Activated CD4-positive, alpha-beta T cell treated with anti-CD3 and anti-CD28 coated beads, Interleukin-2, amount 10 ng/mL, durations not matched to agents 7 days and 5 days (primary cell): Measurements from ENCODE around the gene EPAS1. TPM values are rescaled to one million over a fixed set of nuclear protein-coding genes. Genes with fewer than 3 reads are reported as not detected.

Source experiments
- CTCF ChIA-PET: fragments of 350-600 bp; sonication (Branson Sonifier 250); formaldehyde crosslinking; loops from one replicate; lab custom pipeline; 2021; ENCODE audit warnings: antibody characterized with exemption; lab: Charles Lee
- POLR2A ChIA-PET: fragments of 350-600 bp; sonication (Branson Sonifier 250); formaldehyde crosslinking; loops from one replicate; lab custom pipeline; 2021; ENCODE audit warnings: antibody characterized with exemption; lab: Charles Lee
- DNase-seq: peaks from one replicate; pipeline ENCODE4 v3.0.0-alpha.2; 2020
- H3K27ac Mint-ChIP-seq: one replicate; pipeline ENCODE4 v1.8.0; 2021; ENCODE audit warnings: mild to moderate bottlenecking, moderate library complexity, mixed read lengths
- H3K27me3 Mint-ChIP-seq: one replicate; pipeline ENCODE4 v1.8.0; 2021; ENCODE audit warnings: mixed read lengths
- H3K36me3 Mint-ChIP-seq: one replicate; pipeline ENCODE4 v1.8.0; 2021; ENCODE audit warnings: low read depth, mixed read lengths
- H3K4me1 Mint-ChIP-seq: one replicate; pipeline ENCODE4 v1.8.0; 2021; ENCODE audit warnings: mixed read lengths
- H3K4me3 Mint-ChIP-seq: one replicate; pipeline ENCODE4 v1.8.0; 2021; ENCODE audit warnings: mild to moderate bottlenecking, moderate library complexity, mixed read lengths
- H3K9me3 Mint-ChIP-seq: one replicate; pipeline ENCODE4 v1.8.0; 2021; ENCODE audit warnings: mixed read lengths
- total RNA-seq, 2 experiments: library from RNA; stranded (reverse); gene quantifications; one replicate each; pipeline ENCODE4 v1.2.3, GENCODE V29; 2021

The EPAS1 gene
- total RNA-seq, 2 experiments from 2014 or later: 6.9 to 7.9 TPM

- H3K4me1 Mint-ChIP-seq: peaks cover 7% of the 10 kb centered on the region
- H3K27me3 Mint-ChIP-seq: no peaks in the 10 kb centered on the region
- H3K36me3 Mint-ChIP-seq: no peaks in the 10 kb centered on the region
- POLR2A ChIA-PET: no interaction called here
- no peaks in the 10 kb centered on the region for H3K9me3 Mint-ChIP-seq
- no peak for DNase-seq
- H3K4me3 Mint-ChIP-seq: no peak overlapping the region
- H3K27ac Mint-ChIP-seq: no peak overlapping the region
- CTCF ChIA-PET: interaction anchor here (1.0 kb wide), 1 partner anchor 19 kb away, joined by 3 read pairs; no protein-coding TSS in a partner anchor
Measured at GRCh38 chr2:46382331-46383112, 85.3 kb downstream of the EPAS1 start.

- DNase-seq: no peak
- H3K36me3 Mint-ChIP-seq: no peaks in the 10 kb centered on the region
- no peaks in the 10 kb centered on the region for H3K9me3 Mint-ChIP-seq
- H3K4me3 Mint-ChIP-seq: no peak overlapping the region
- POLR2A ChIA-PET: no interaction called here
- peaks cover 9% of the 10 kb centered on the region for H3K4me1 Mint-ChIP-seq
- H3K27ac Mint-ChIP-seq: no peak overlapping the region
- no peaks in the 10 kb centered on the region for H3K27me3 Mint-ChIP-seq
- CTCF ChIA-PET: interaction anchor here (1.0 kb wide), 1 partner anchor 19 kb away, joined by 3 read pairs; no protein-coding TSS in a partner anchor
Measured at GRCh38 chr2:46383113-46383395, 85.8 kb downstream of the EPAS1 start.

GRCh38 chr2:46383784-46384456 is 86.7 kb downstream of the EPAS1 start:
- H3K36me3 Mint-ChIP-seq: no peaks in the 10 kb centered on the region

GRCh38 chr2:46384457-46384815 is 87.2 kb downstream of the EPAS1 start:
- no peak for DNase-seq
- no peaks in the 10 kb centered on the region for H3K9me3 Mint-ChIP-seq
- POLR2A ChIA-PET: no interaction called here

More at GRCh38 chr2:46383784-46384456, 86.7 kb downstream of the EPAS1 start:
- ChIA-PET POLR2A (no interaction called here), CTCF (no interaction called here)
- peaks cover 9% of the 10 kb centered on the region for H3K4me1 Mint-ChIP-seq
- H3K4me3 Mint-ChIP-seq: no peak overlapping the region
- DNase-seq: no peak
- no peak overlapping the region for H3K27ac Mint-ChIP-seq
- H3K9me3 Mint-ChIP-seq: no peaks in the 10 kb centered on the region
- H3K27me3 Mint-ChIP-seq: no peaks in the 10 kb centered on the region

GRCh38 chr2:46385786-46386577 is 88.8 kb downstream of the EPAS1 start:
- Mint-ChIP-seq H3K9me3 (no peaks in the 10 kb centered on the region), H3K4me1 (peaks cover 9% of the 10 kb centered on the region), H3K27me3 (no peaks in the 10 kb centered on the region), H3K27ac (no peak overlapping the region), H3K4me3 (no peak overlapping the region), H3K36me3 (no peaks in the 10 kb centered on the region)
- no peak for DNase-seq
- ChIA-PET CTCF (no interaction called here), POLR2A (no interaction called here)

More at GRCh38 chr2:46384457-46384815, 87.2 kb downstream of the EPAS1 start:
- Mint-ChIP-seq H3K4me1 (peaks cover 9% of the 10 kb centered on the region), H3K27me3 (no peaks in the 10 kb centered on the region), H3K36me3 (no peaks in the 10 kb centered on the region), H3K27ac (no peak overlapping the region), H3K4me3 (no peak overlapping the region)
- CTCF ChIA-PET: interaction anchor here (0.6 kb wide), 1 partner anchor 399 kb away, joined by 3 read pairs; no protein-coding TSS in a partner anchor

- CTCF ChIA-PET: interaction anchor here (0.9 kb wide), 1 partner anchor 53 kb away, joined by 3 read pairs; no protein-coding TSS in a partner anchor
- Mint-ChIP-seq H3K9me3 (no peaks in the 10 kb centered on the region), H3K27me3 (no peaks in the 10 kb centered on the region)
Measured at GRCh38 chr2:46386763-46387162, 89.6 kb downstream of the EPAS1 start.

GRCh38 chr2:46387292-46387691 is 90.1 kb downstream of the EPAS1 start:
- no peak overlapping the region for H3K4me3 Mint-ChIP-seq
- peaks cover 9% of the 10 kb centered on the region for H3K4me1 Mint-ChIP-seq
- no peaks in the 10 kb centered on the region for H3K36me3 Mint-ChIP-seq
- H3K27me3 Mint-ChIP-seq: no peaks in the 10 kb centered on the region
- CTCF ChIA-PET: interaction anchor here (0.9 kb wide), 1 partner anchor 53 kb away, joined by 3 read pairs; no protein-coding TSS in a partner anchor
- POLR2A ChIA-PET: no interaction called here
- peak overlapping the region; percentile 9 for H3K27ac Mint-ChIP-seq
- no peaks in the 10 kb centered on the region for H3K9me3 Mint-ChIP-seq
- DNase-seq: no peak

More at GRCh38 chr2:46386763-46387162, 89.6 kb downstream of the EPAS1 start:
- Mint-ChIP-seq H3K27ac (peak overlapping the region; percentile 52), H3K4me3 (no peak overlapping the region), H3K4me1 (peaks cover 9% of the 10 kb centered on the region), H3K36me3 (no peaks in the 10 kb centered on the region)
- no peak for DNase-seq
- POLR2A ChIA-PET: no interaction called here

GRCh38 chr2:46387886-46388515 is 90.8 kb downstream of the EPAS1 start:
- POLR2A ChIA-PET: no interaction called here
- Mint-ChIP-seq H3K4me3 (no peak overlapping the region), H3K4me1 (peaks cover 9% of the 10 kb centered on the region), H3K9me3 (no peaks in the 10 kb centered on the region), H3K27me3 (no peaks in the 10 kb centered on the region), H3K36me3 (no peaks in the 10 kb centered on the region), H3K27ac (peak overlapping the region; percentile 9)
- DNase-seq: no peak
- CTCF ChIA-PET: interaction anchor here (0.9 kb wide), 1 partner anchor 52 kb away, joined by 3 read pairs; no protein-coding TSS in a partner anchor

- DNase-seq: no peak
- POLR2A ChIA-PET: no interaction called here
- H3K9me3 Mint-ChIP-seq: no peaks in the 10 kb centered on the region
- no peaks in the 10 kb centered on the region for H3K27me3 Mint-ChIP-seq
- H3K4me1 Mint-ChIP-seq: peaks cover 9% of the 10 kb centered on the region
- H3K36me3 Mint-ChIP-seq: no peaks in the 10 kb centered on the region
- H3K4me3 Mint-ChIP-seq: no peak overlapping the region
- no peak overlapping the region for H3K27ac Mint-ChIP-seq
- CTCF ChIA-PET: interaction anchor here (1.1 kb wide), 1 partner anchor 8 kb away, joined by 3 read pairs; no protein-coding TSS in a partner anchor
Measured at GRCh38 chr2:46388881-46389280, 91.7 kb downstream of the EPAS1 start.

GRCh38 chr2:46389417-46389916 is 92.3 kb downstream of the EPAS1 start:
- no peaks in the 10 kb centered on the region for H3K27me3 Mint-ChIP-seq
- no peaks in the 10 kb centered on the region for H3K36me3 Mint-ChIP-seq
- no peak overlapping the region for H3K4me3 Mint-ChIP-seq
- POLR2A ChIA-PET: no interaction called here
- H3K9me3 Mint-ChIP-seq: no peaks in the 10 kb centered on the region
- no peak for DNase-seq
- CTCF ChIA-PET: interaction anchor here (0.7 to 1.1 kb wide), 2 partner anchors 9 to 11 kb away, joined by 3 read pairs; no protein-coding TSS in a partner anchor
- H3K4me1 Mint-ChIP-seq: peaks cover 9% of the 10 kb centered on the region
- H3K27ac Mint-ChIP-seq: no peak overlapping the region

GRCh38 chr2:46390036-46390435 is 92.8 kb downstream of the EPAS1 start:
- CTCF ChIA-PET: interaction anchor here (0.7 to 1.5 kb wide), 3 partner anchors 9 to 396 kb away, joined by 3 read pairs; no protein-coding TSS in a partner anchor
- H3K9me3 Mint-ChIP-seq: no peaks in the 10 kb centered on the region
- DNase-seq: no peak
- H3K4me1 Mint-ChIP-seq: peaks cover 10% of the 10 kb centered on the region
- peaks cover 3% of the 10 kb centered on the region for H3K27me3 Mint-ChIP-seq
- no peaks in the 10 kb centered on the region for H3K36me3 Mint-ChIP-seq
- no peak overlapping the region for H3K4me3 Mint-ChIP-seq
- POLR2A ChIA-PET: no interaction called here
- no peak overlapping the region for H3K27ac Mint-ChIP-seq

GRCh38 chr2:46390901-46391395 is 93.7 kb downstream of the EPAS1 start:
- Mint-ChIP-seq H3K27me3 (peaks cover 9% of the 10 kb centered on the region), H3K27ac (no peak overlapping the region), H3K36me3 (no peaks in the 10 kb centered on the region), H3K4me1 (peaks cover 12% of the 10 kb centered on the region), H3K4me3 (no peak overlapping the region), H3K9me3 (no peaks in the 10 kb centered on the region)
- ChIA-PET CTCF (interaction anchor here (1.0 to 1.5 kb wide), 2 partner anchors 15 to 397 kb away, joined by 3 read pairs; no protein-coding TSS in a partner anchor), POLR2A (no interaction called here)
- DNase-seq: no peak
